HG02571 (cell line): ENCODE data around the gene VAPB.
"Not testable (repeated sequence)": the region's sequence is repeated elsewhere in the genome, so short reads cannot be mapped to it uniquely, and the experiment has no call there.

Source experiments
- ATAC-seq: cut with Tn5 transposase; IDR thresholded peaks from one replicate; pipeline ENCODE4 v1.9.1; 2021; ENCODE audit warnings: mild to moderate bottlenecking, moderate library complexity; ENCODE audit not compliant: unreplicated experiment

VAPB gene

GRCh38 chr20:58388882-58389323 is at the start of gene VAPB:
Gene VAPB (plus strand): TSS chr20:58389229. CDS start chr20:58389460, 231 bp downstream.
- peak; percentile 95 for ATAC-seq

GRCh38 chr20:58339741-58340140 is 49.3 kb upstream of the VAPB start:
- ATAC-seq, result no peak

GRCh38 chr20:58340151-58340550 is 48.9 kb upstream of the VAPB start:
- ATAC-seq, result no peak

- no peak for ATAC-seq
Measured at GRCh38 chr20:58340853-58341252, 48.2 kb upstream of the VAPB start.

- no peak for ATAC-seq
Measured at GRCh38 chr20:58342104-58342945, 46.7 kb upstream of the VAPB start.

GRCh38 chr20:58344741-58345140 is 44.3 kb upstream of the VAPB start:
- no peak for ATAC-seq

GRCh38 chr20:58349570-58349969 is 39.5 kb upstream of the VAPB start:
- no peak for ATAC-seq

- no peak for ATAC-seq
Measured at GRCh38 chr20:58352468-58352867, 36.6 kb upstream of the VAPB start.

GRCh38 chr20:58359441-58359840 is 29.6 kb upstream of the VAPB start:
- ATAC-seq, result no peak

GRCh38 chr20:58360936-58361335 is 28.1 kb upstream of the VAPB start:
- ATAC-seq, result no peak

GRCh38 chr20:58361481-58362205 is 27.4 kb upstream of the VAPB start:
- ATAC-seq, result no peak

- no peak for ATAC-seq
Measured at GRCh38 chr20:58362206-58362516, 26.9 kb upstream of the VAPB start.

GRCh38 chr20:58362970-58363369 is 26.1 kb upstream of the VAPB start:
- no peak for ATAC-seq

GRCh38 chr20:58366866-58367265 is 22.2 kb upstream of the VAPB start:
- no peak for ATAC-seq

- no peak for ATAC-seq
Measured at GRCh38 chr20:58372806-58373205, 16.2 kb upstream of the VAPB start.

GRCh38 chr20:58373296-58373695 is 15.7 kb upstream of the VAPB start:
- ATAC-seq, result not testable (repeated sequence)

GRCh38 chr20:58374027-58374850 is 14.8 kb upstream of the VAPB start:
- no peak for ATAC-seq

GRCh38 chr20:58374906-58375758 is 13.9 kb upstream of the VAPB start:
- ATAC-seq, result no peak

GRCh38 chr20:58375759-58376352 is 13.2 kb upstream of the VAPB start:
- ATAC-seq, result no peak

- ATAC-seq, result no peak
Measured at GRCh38 chr20:58377017-58377416, 12.0 kb upstream of the VAPB start.
